ENCODE measurements around the gene MEOX1. TPM values are rescaled to one million over a fixed set of nuclear protein-coding genes. Genes with fewer than 3 reads are reported as not detected.

Gene MEOX1
- total and polyA plus RNA-seq, 2 of the 4 experiments (the other 2 are of a cell fraction): 0.48 to 0.72 TPM

DNA sequence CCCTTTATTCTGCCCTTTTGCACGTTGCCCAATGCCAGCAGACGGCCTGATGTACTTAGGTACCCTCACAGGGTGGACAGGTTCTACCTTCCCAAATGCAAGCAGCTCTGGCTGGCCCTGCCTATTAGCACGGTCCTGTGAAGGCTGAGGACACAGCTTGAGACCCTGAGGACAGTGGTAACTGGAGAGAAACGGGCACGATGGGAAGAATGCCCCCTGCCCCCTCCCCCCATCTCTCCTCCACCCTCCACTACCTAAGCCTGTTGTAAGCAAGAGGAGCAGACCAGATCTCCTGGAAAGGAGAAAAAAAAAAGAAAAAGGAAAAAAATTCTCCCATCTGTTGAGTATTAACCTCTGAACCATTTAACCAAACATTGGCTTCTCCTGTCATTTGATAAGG is 34.1 kb downstream of the MEOX1 start:
- Histone ChIP-seq H4K20me1 (ENCODE audit: insufficient read depth, low read length) (no peaks in the 10 kb centered on the region), H2AFZ (replicated peaks; ENCODE audit: low read length, poor library complexity) (no peak overlapping the region), H3K4me2 (ENCODE audit: low read depth, low read length) (peak overlapping the region; percentile 60; the same call in 1 of the 2 replicates), H3K56ac (ENCODE audit: extremely low read depth, insufficient read depth, low read length) (no peak overlapping the region), H2BK5ac (ENCODE audit: low read depth, low read length, poor library complexity, severe bottlenecking) (no peak overlapping the region), H2BK20ac (ENCODE audit: low read depth, low read length) (no peak overlapping the region), H3K9me3 (ENCODE audit: control insufficient read depth, insufficient read depth, low read length) (no peaks in the 10 kb centered on the region), H2AK9ac (replicated peaks; ENCODE audit: low read depth, low read length, poor library complexity) (no peak overlapping the region), H4K91ac (ENCODE audit: insufficient read depth, low read depth, low read length) (no peak overlapping the region), H3K27me3 (ENCODE audit: control insufficient read depth, insufficient read depth, low read length) (peaks cover 23% of the 10 kb centered on the region), H3K9ac (ENCODE audit: low read depth, low read length) (no peak overlapping the region), H2BK120ac (ENCODE audit: low read depth, low read length) (no peak overlapping the region), H3K4ac (ENCODE audit: low read depth, low read length) (no peak overlapping the region), H4K8ac (ENCODE audit: low read depth in 2 of 2, low read length in 2 of 2) (no peak overlapping the region), H4K5ac (ENCODE audit: low read depth, low read length) (no peak overlapping the region), H3K4me1 (ENCODE audit: control insufficient read depth, insufficient read depth, low read length) (peaks cover 5% of the 10 kb centered on the region; the same call in 1 of the 2 replicates), H3K18ac (ENCODE audit: low read depth, low read length) (no peak overlapping the region), H3K79me1 (ENCODE audit: low read depth in 1 of 2, low read length in 2 of 2) (no peaks in the 10 kb centered on the region), H3K4me3 (ENCODE audit: insufficient read depth, low read depth, low read length) (no peak overlapping the region), H3K14ac (replicated peaks; ENCODE audit: low read depth, low read length) (no peak overlapping the region), H2AK5ac (ENCODE audit: low read depth, low read length) (no peak overlapping the region), H3K36me3 (ENCODE audit: control insufficient read depth, insufficient read depth, low read length) (no peaks in the 10 kb centered on the region), H3K23ac (ENCODE audit: low read depth, low read length) (no peak overlapping the region), H3K27ac (ENCODE audit: insufficient read depth, low read length) (no peak overlapping the region), H3K9me1 (ENCODE audit: insufficient read depth, low read length) (no peaks in the 10 kb centered on the region; the same call in 1 of the 2 replicates), H2BK15ac (ENCODE audit: low read depth, low read length) (no peak overlapping the region)
- dilution Hi-C loops (cut with HindIII; ENCODE audit: low sequenced_read_pairs, unreplicated experiment): no loop called here
- ChIA-PET POLR2A (ENCODE audit: unreplicated experiment) (no interaction called here), CTCF (no interaction called here)
- intact Hi-C loops (cut with micrococcal nuclease): loop anchor here (5.0 kb wide), 1 partner anchor 35 kb away; no protein-coding TSS in a partner anchor
- no TSS peak for BruUV-seq (replicated peaks)
- in situ Hi-C loops (cut with MboI; ENCODE audit: low sequenced_read_pairs): no loop called here
- ATAC-seq (ENCODE audit: low read depth) (no peak; the same call in 1 of the 2 replicates), DNase-seq (no peak)
- no CpG with 5 or more reads among the region's 5 CpGs for WGBS, 2 experiments (ENCODE audit: extremely low coverage in 2 of 2, insufficient read length in 1 of 2)
- TF ChIP-seq MAFK (IDR thresholded peaks at IDR 0.05; ENCODE audit: low read depth, low read length): no peak

Data from IMR-90 (cell line).